HUDEP-2 (cell line): ENCODE measurements around the gene PLCB4.

Source experiments
- DNase-seq, 76 experiments: peaks; one replicate each; lab custom pipeline; 2025; ENCODE audit not compliant: unreplicated experiment in 76 of 76; lab: John Stamatoyannopoulos, UW

PLCB4 gene

GRCh38 chr20:9507544-9508239 lies 438.8 kb downstream of the PLCB4 start:
- DNase-seq = no peak

- no peak for DNase-seq
Observed at GRCh38 chr20:9508240-9508661, 439.4 kb downstream of the PLCB4 start.

GRCh38 chr20:9508696-9509178 lies 439.9 kb downstream of the PLCB4 start:
- no peak for DNase-seq

- DNase-seq = no peak
Observed at GRCh38 chr20:9509246-9509645, 440.4 kb downstream of the PLCB4 start.

- DNase-seq = no peak
Observed at GRCh38 chr20:9510911-9511310, 442.0 kb downstream of the PLCB4 start.

- DNase-seq = no peak
Observed at GRCh38 chr20:9514072-9514460, 445.2 kb downstream of the PLCB4 start.

- no peak for DNase-seq
Observed at GRCh38 chr20:9514461-9515213, 445.8 kb downstream of the PLCB4 start, which contains the start of gene LAMP5. LAMP5 (plus strand) TSS chr20:9514590; CDS start chr20:9514853, 263 bp downstream.

GRCh38 chr20:9515214-9515585 lies 446.3 kb downstream of the PLCB4 start:
- no peak for DNase-seq

- no peak for DNase-seq
Observed at GRCh38 chr20:9515741-9516233, 446.9 kb downstream of the PLCB4 start.

- DNase-seq = no peak
Observed at GRCh38 chr20:9516234-9516871, 447.5 kb downstream of the PLCB4 start.

GRCh38 chr20:9517297-9518162 lies 448.6 kb downstream of the PLCB4 start:
- DNase-seq = no peak

GRCh38 chr20:9518576-9519175 lies 449.8 kb downstream of the PLCB4 start:
- no peak for DNase-seq

GRCh38 chr20:9520086-9520485 lies 451.2 kb downstream of the PLCB4 start:
- no peak for DNase-seq

- no peak for DNase-seq
Observed at GRCh38 chr20:9523636-9524035, 454.7 kb downstream of the PLCB4 start.
